GM13977 (cell line): Measurements from ENCODE around the gene CFAP206.

Source experiments
- DNase-seq: peaks from one replicate; pipeline ENCODE4 v3.0.0; 2012; ENCODE audit warnings: low spot score
- CTCF ChIP-seq: IDR thresholded peaks from 2 replicates; pipeline ENCODE4 v1.5.1; 2012; ENCODE audit warnings: mild to moderate bottlenecking, control low read depth; ENCODE audit not compliant: insufficient read depth; ENCODE audit errors: extremely low read depth, missing control alignments
- in situ Hi-C: fragments of 300-500 bp; cut with MboI; formaldehyde crosslinking; loops from one replicate; pipeline ENCODE4 v1.12.0; 2022; ENCODE audit warnings: low sequenced_read_pairs, low pct_unique_long_range_greater_than_20kb, mixed read lengths, inconsistent platforms; ENCODE audit not compliant: unreplicated experiment

Gene CFAP206

GRCh38 chr6:87441711-87442110, 33.9 kb downstream of the CFAP206 start:
- TF ChIP-seq CTCF: no peak
- in situ Hi-C loops: no loop called here
- DNase-seq: no peak

GRCh38 chr6:87444362-87444761, 36.6 kb downstream of the CFAP206 start:
- no peak for DNase-seq
- in situ Hi-C loops: no loop called here
- TF ChIP-seq CTCF: no peak

GRCh38 chr6:87465051-87465450, 57.3 kb downstream of the CFAP206 start:
- in situ Hi-C loops: no loop called here
- no peak for DNase-seq
- TF ChIP-seq CTCF: no peak

- DNase-seq: peak; percentile 90
- in situ Hi-C loops: no loop called here
- TF ChIP-seq CTCF: no peak
Measured at GRCh38 chr6:87472525-87473418, 65.0 kb downstream of the CFAP206 start, which contains the start of gene SLC35A1. TSS of gene SLC35A1 (plus strand) at chr6:87472974. CDS start at chr6:87473004, 30 bp downstream.

GRCh38 chr6:87473419-87473903, 65.7 kb downstream of the CFAP206 start:
- DNase-seq: peak; percentile 78
- in situ Hi-C loops: no loop called here
- TF ChIP-seq CTCF: no peak

GRCh38 chr6:87481931-87482330, 74.2 kb downstream of the CFAP206 start:
- no peak for DNase-seq
- in situ Hi-C loops: no loop called here
- TF ChIP-seq CTCF: no peak
